HepG2 (cell line): ENCODE measurements around the gene RGL3. TPM values are rescaled to one million over a fixed set of nuclear protein-coding genes. Genes with fewer than 3 reads are reported as not detected.

Source experiments
- CENPBD1 ChIP-seq: sonication (generic); formaldehyde crosslinking; IDR thresholded peaks from 2 replicates; pipeline ENCODE4 v1.8.0; 2022; ENCODE audit warnings: missing genetic modification reagents, low read depth, mild to moderate bottlenecking, borderline replicate concordance
- HNRNPK ChIP-seq: fragments of 200-400 bp; formaldehyde crosslinking; IDR thresholded peaks from 2 replicates; pipeline ENCODE4 v1.6.1; 2018; ENCODE audit warnings: low read length, low read depth, moderate library complexity, mild to moderate bottlenecking; ENCODE audit not compliant: poor library complexity, severe bottlenecking
- JUN ChIP-seq: sonication (generic); formaldehyde crosslinking; IDR thresholded peaks from 2 replicates; pipeline ENCODE4 v1.4.0; 2020; ENCODE audit warnings: mild to moderate bottlenecking, missing genetic modification reagents
- MED8 ChIP-seq: sonication (generic); formaldehyde crosslinking; IDR thresholded peaks from 2 replicates; pipeline ENCODE4 v1.8.1; 2023; ENCODE audit warnings: mild to moderate bottlenecking, missing genetic modification reagents; ENCODE audit not compliant: insufficient replicate concordance
- MEIS2 ChIP-seq: sonication (generic); formaldehyde crosslinking; IDR thresholded peaks from 2 replicates; pipeline ENCODE4 v1.9.0; 2021; ENCODE audit warnings: mild to moderate bottlenecking, missing genetic modification reagents
- MTA1 ChIP-seq: sonication (generic); formaldehyde crosslinking; IDR thresholded peaks from 2 replicates; pipeline ENCODE4 v1.4.0; 2020; ENCODE audit warnings: missing genetic modification reagents, mild to moderate bottlenecking, borderline replicate concordance
- MTA3 ChIP-seq: sonication (generic); formaldehyde crosslinking; IDR thresholded peaks from 2 replicates; pipeline ENCODE4 v1.4.0; 2020; ENCODE audit warnings: missing genetic modification reagents
- NFAT5 ChIP-seq: sonication (generic); formaldehyde crosslinking; IDR thresholded peaks from 2 replicates; pipeline ENCODE4 v1.4.0; 2020; ENCODE audit warnings: missing genetic modification reagents
- TAF1 ChIP-seq: sonication (generic); formaldehyde crosslinking; IDR thresholded peaks from 2 replicates; pipeline ENCODE4 v1.4.0; 2020; ENCODE audit warnings: missing genetic modification reagents
- TFAP4 ChIP-seq: sonication (generic); IDR thresholded peaks from 2 replicates; pipeline ENCODE4 v1.6.1; 2016; ENCODE audit warnings: low read depth, borderline replicate concordance
- ZBED4 ChIP-seq: sonication (generic); formaldehyde crosslinking; IDR thresholded peaks from 2 replicates; pipeline ENCODE4 v1.4.0; 2020; ENCODE audit warnings: missing genetic modification reagents, borderline replicate concordance
- ZNF552 ChIP-seq: sonication (generic); formaldehyde crosslinking; IDR thresholded peaks from 2 replicates; pipeline ENCODE4 v1.9.0; 2022; ENCODE audit warnings: missing genetic modification reagents, mild to moderate bottlenecking, borderline replicate concordance
- ZNF749 ChIP-seq: sonication (generic); formaldehyde crosslinking; IDR thresholded peaks from 2 replicates; pipeline ENCODE4 v1.8.0; 2022; ENCODE audit warnings: mild to moderate bottlenecking, missing genetic modification reagents, moderate library complexity, borderline replicate concordance
- ZSCAN31 ChIP-seq: sonication (generic); formaldehyde crosslinking; IDR thresholded peaks from 2 replicates; pipeline ENCODE4 v1.5.0; 2020; ENCODE audit warnings: low read depth, mild to moderate bottlenecking, missing genetic modification reagents
- polyA plus RNA-seq, 8 experiments: library from polyadenylated mRNA; depleted of rRNA in 3 of 8; stranded (reverse) in 7 of 8; unstranded in 1 of 8; fragments of >200 nt; fragmentation: Illumina TruSeq in 4 of 8; extraction: Trizol in 4 of 8; gene quantifications; 2 replicates each; pipeline versions ENCODE4 v1.2.1 to v1.2.3, GENCODE V29; 2011 to 2016; ENCODE audit warnings: low read depth in 4 of 8, missing spikeins in 1 of 8, mixed read lengths in 1 of 8; ENCODE audit not compliant: insufficient read depth in 1 of 8
- total RNA-seq, 5 experiments: library from RNA; depleted of rRNA; stranded (reverse); fragments of >200 nt; fragmentation: Illumina TruSeq; extraction: Trizol; gene quantifications; 2 replicates each; pipeline ENCODE4 v1.2.3, GENCODE V29; 2016; ENCODE audit warnings: low read depth in 1 of 5

RGL3 gene
- total and polyA plus RNA-seq, 2 of the 13 experiments (the other 11 are each of a cell fraction or from before 2014, with no cell fraction given), result 4.2 to 7.6 TPM

DNA sequence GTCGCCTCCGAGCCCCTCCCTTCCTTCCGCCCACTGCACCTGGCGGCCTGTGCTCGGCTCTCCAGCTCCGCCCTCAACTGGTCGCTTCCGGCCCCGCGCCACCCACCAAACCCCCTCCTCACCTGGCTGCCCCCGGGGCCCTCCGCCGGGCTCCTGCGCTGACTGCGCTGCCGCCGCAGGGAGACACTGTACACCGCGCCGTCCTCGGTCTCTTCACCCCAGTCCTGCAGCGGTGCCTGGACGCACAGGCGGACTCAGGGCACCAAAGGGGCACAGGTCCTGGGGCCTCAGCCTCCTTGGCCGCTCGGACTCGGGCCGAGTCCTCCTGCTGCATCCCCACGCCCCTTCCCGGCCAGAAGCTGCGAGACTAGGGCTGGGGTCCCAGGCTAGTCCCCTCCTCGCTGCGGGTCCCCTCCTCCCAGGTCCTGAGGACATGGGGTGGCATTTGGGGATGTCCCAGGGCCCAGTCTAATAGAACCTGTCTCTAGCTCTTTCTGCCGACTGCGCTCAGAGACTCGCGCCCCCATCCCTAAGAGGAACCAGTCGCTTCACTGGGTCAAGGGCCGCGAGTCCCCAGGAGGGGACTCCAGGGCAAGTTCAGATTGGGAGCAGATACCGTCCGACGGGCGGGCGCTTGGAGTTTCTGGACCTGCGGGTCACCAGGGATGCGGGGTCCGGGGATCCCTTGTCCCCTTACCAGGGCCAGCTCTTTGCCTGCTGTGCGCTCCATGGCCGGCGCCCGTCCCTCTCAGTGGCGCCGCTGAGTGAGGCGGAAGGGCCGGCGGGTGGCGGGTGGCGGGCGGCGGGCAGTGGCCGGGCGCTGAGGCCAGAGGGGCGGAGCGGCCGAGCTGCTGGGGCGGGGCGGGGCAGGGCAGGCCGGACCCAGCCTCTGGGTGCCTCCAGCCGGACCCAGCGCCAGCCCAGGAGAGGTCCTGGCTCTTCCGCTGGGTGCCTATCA lies at the start of gene RGL3 (continued):
- TF ChIP-seq NFAT5 (no peak), ZBED4 (CRISPR knock-in tag) (peak; percentile 38; the same call in 1 of the 2 replicates), ZNF552 (CRISPR knock-in tag) (no peak), ZSCAN31 (CRISPR knock-in tag) (no peak), MED8 (CRISPR knock-in tag) (no peak), TFAP4 (peak; percentile 19; the same call in 1 of the 2 replicates), CENPBD1 (CRISPR knock-in tag) (no peak), ZNF749 (CRISPR knock-in tag) (no peak), HNRNPK (no peak), JUN (no peak), MTA1 (CRISPR knock-in tag) (no peak; the same call in 1 of the 2 replicates), TAF1 (CRISPR knock-in tag) (peak; percentile 44; the same call in 1 of the 2 replicates), MEIS2 (CRISPR knock-in tag) (no peak), MTA3 (CRISPR knock-in tag) (no peak)
